ENCODE results near the gene TMCO4. TPM values are rescaled to one million over a fixed set of nuclear protein-coding genes. Genes with fewer than 3 reads are reported as not detected.

TMCO4 gene
- total RNA-seq, 4 donors from 2014 or later = 22.5 to 26.2 (median 23.8) TPM

- TF ChIP-seq, protein P1, sequence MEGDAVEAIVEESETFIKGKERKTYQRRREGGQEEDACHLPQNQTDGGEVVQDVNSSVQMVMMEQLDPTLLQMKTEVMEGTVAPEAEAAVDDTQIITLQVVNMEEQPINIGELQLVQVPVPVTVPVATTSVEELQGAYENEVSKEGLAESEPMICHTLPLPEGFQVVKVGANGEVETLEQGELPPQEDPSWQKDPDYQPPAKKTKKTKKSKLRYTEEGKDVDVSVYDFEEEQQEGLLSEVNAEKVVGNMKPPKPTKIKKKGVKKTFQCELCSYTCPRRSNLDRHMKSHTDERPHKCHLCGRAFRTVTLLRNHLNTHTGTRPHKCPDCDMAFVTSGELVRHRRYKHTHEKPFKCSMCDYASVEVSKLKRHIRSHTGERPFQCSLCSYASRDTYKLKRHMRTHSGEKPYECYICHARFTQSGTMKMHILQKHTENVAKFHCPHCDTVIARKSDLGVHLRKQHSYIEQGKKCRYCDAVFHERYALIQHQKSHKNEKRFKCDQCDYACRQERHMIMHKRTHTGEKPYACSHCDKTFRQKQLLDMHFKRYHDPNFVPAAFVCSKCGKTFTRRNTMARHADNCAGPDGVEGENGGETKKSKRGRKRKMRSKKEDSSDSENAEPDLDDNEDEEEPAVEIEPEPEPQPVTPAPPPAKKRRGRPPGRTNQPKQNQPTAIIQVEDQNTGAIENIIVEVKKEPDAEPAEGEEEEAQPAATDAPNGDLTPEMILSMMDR (IDR thresholded peaks at IDR 0.05; ENCODE audit: low read depth) = no peak
Observed at GRCh38 chr1:19798486-19799229, 1.1 kb downstream of the TMCO4 start.

DNA sequence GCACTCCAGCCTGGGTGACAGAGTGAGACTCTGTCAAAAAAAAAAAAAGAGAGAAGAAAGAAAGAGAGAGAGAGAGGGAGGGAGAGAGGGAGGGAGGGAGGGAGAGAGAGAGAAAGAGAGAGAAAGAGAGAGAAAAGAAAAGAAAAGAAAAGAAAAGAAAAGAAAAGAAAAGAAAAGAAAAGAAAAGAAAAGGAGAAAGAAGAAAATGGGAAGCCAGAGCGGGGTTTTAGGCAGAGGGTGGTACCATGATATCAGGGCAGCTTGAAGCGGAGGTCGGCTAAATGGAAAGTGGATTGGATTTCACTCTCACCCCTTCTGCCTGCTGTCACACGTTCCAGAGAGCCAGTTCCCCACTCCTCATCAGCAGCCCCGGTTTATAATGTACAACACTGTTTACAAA, 1.9 kb downstream of the TMCO4 start:
- TF ChIP-seq, protein P1 (IDR thresholded peaks at IDR 0.05; ENCODE audit: low read depth) = no peak

DNA sequence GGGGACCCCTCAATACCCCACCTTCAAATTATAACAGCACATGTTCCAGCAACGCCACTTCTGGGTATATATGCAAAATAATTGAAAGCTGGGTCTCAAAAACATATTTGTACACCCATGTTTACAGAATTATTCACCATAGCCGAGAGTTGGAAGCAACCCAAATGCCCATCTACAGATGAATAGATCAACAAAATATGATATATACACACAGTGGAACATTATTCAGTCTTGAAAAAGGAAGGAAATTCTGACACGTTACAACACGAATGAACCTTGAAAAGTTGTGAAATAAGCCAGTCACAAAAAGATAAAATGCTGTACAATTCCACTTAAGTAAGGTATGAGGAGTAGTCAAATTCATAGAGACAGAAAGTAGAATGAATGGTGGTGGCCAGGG, 5.1 kb downstream of the TMCO4 start:
- TF ChIP-seq, protein P1 (IDR thresholded peaks at IDR 0.05; ENCODE audit: low read depth) = no peak

DNA sequence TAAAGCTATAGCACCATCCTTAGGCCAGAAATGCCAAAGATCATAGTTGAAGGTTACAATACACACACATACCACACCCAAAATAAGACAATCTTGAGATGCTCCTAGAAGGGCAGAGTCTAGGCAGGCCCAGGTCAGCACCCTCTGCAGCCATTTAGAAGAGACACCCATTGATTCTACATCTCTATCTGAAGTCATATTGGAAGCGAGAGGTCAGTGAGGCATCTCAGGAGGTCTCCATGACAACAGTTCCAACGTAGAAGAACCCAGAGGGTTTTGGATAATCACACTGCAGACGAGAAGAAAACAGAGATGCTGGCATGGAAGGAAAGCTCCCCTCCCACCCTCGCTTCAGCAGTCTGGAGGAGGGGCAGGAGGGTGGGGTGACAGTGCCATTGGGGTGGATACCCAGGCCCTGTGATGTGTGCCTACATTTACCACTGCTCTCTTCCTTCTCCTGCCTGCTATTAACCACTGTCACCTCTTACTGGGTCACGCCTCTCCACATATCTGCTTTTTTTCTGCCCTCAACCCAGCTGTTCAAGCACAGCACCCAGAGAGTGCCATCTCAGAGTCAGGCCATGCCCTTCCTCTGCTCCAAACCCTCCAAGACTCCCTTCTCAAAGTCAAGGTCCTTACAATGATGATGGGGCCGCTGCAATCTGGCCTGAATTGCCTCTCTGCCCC, 6.2 kb downstream of the TMCO4 start:
- TF ChIP-seq, protein P1 (IDR thresholded peaks at IDR 0.05; ENCODE audit: low read depth) = no peak

- TF ChIP-seq, protein P1 (IDR thresholded peaks at IDR 0.05; ENCODE audit: low read depth) = no peak
Observed at GRCh38 chr1:19792237-19793002, 7.3 kb downstream of the TMCO4 start.

DNA sequence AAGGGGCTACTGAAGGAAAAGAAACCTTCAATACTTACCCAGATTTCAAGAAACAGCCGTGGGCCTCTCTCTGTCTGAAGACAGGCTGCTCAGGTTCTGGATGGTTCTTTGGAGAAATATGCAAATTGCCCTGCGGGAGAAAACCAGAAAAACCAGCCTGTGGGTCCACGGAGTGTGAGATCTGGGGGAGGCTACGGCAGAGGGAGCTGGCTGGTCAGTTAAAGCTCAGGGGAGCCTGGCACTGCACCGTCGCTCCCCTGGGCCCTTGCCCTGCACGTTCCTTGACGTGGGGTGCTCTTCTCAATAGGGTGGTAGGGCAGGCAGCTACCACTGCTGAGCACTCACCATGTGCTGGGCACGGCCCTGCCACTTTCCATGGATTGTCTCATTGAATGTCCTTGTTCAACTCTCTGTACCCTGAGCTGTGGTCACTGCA, 12.7 kb downstream of the TMCO4 start:
- TF ChIP-seq, protein P1 (IDR thresholded peaks at IDR 0.05; ENCODE audit: low read depth) = no peak

DNA sequence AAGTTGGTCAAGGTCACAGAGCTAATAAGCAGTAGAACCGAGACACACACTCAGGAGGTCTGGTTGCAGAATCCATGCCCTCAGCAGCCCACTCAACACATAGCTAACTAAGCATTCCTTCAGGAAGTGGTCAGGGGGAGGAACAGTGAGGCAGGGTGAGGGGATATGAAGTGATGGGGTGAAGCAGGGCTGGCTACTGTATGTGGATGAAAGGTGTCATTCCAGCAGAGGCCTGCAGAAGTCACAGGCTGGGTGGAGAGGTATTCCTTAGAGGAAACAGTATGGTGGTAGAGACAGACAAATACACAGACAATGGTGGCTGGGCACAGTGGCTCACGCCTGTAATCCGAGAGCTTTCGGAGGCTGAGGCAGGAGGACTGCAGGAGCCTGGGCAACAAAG, 14.1 kb downstream of the TMCO4 start:
- TF ChIP-seq, protein P1 (IDR thresholded peaks at IDR 0.05; ENCODE audit: low read depth) = no peak

All from subcutaneous adipose tissue (tissue), 4 donors.